Mammary epithelial cell (primary cell): ENCODE results near the gene PDE11A.

ENCODE experiments used
- CTCF ChIP-seq, 2 donors: IDR thresholded peaks in 1 of 2; conservative IDR thresholded peaks in 1 of 2; 2 replicates each; pipeline ENCODE4 v1.5.1; 2011 to 2012; ENCODE audit warnings: inconsistent platforms in 2 of 2, low read length in 2 of 2, mild to moderate bottlenecking in 2 of 2, control low read depth in 1 of 2, low read depth in 1 of 2; ENCODE audit not compliant: insufficient read depth in 1 of 2; ENCODE audit errors: extremely low read depth in 1 of 2
- EZH2 ChIP-seq: IDR thresholded peaks from 2 replicates; pipeline ENCODE4 v1.6.1; 2012; ENCODE audit warnings: low read length, inconsistent platforms, borderline replicate concordance

- TF ChIP-seq CTCF (conservative IDR thresholded peaks at IDR 0.05 in 1 of 2, IDR thresholded peaks at IDR 0.05 in 1 of 2; ENCODE audit: extremely low read depth in 1 of 2, insufficient read depth in 1 of 2, low read depth in 1 of 2, low read length in 2 of 2) (no peak), EZH2 (no peak)
Observed at GRCh38 chr2:177585234-177585863, 487.2 kb downstream of the PDE11A start.
